Measurements from ENCODE around the gene DHX36. TPM values are rescaled to one million over a fixed set of nuclear protein-coding genes. Genes with fewer than 3 reads are reported as not detected.
A peak's percentile ranks its signal among the peaks of the same experiment; 100 is the strongest.

DHX36 gene
- 94.0 to 112 TPM (median 110 TPM) in 3 replicates for total RNA-seq

DNA sequence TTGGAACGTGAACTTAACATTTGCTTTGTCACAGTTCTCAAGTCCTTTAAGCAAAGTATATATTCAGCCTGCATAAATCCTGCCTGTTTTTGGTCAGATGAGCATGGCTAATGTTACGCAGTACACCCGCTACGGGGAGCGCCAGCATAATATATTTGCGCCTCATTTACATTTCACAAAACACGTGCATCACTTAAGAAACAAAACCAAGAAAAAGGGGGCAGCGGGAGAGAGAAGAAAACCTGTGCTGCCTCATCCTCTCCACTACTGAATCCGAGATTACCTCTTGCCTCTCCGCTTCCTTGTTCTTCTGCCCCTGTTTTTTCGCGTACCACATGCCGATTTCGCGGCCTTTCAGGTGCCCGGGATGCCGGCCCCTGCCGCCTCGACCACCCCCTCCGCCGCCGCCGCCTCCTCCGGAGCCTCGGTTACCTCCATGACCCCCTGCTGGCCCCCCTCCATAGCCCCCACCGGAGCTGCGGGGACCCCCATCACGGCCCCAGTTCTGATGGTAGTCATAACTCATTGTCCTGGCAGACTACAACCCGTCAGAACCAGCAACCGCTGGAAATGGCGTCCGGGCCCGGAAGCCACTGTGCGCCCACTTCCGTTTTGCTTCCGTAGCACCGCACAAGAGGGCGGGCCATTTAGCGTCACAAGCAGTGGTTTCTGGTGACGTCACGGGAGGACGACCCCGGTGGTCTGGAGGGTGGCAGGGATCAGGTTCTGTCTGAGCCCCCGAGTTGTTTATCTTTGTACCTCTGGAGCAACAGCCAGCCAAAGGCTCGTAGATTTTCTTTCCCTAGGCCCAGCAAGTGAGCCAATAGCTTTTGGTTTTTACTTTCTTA, at the start of gene DHX36:
Gene DHX36 (minus strand): TSS at position 597 of the 848 bp plus-strand sequence. CDS start 71 bp downstream, at position 526.
- Mint-ChIP-seq H3K9me3 (no peaks in the 10 kb centered on the region), H3K27ac (peak within 1 kb of the TSS; percentile 98), H3K4me3 (peak within 1 kb of the TSS; percentile 90), H3K27me3 (ENCODE audit: low read depth) (no peaks in the 10 kb centered on the region), H3K4me1 (peaks cover 17% of the 10 kb centered on the region), H3K36me3 (peaks cover 5% of the 10 kb centered on the region)
- no peak for TF ChIP-seq CTCF (IDR thresholded peaks at IDR 0.05; ENCODE audit: unreplicated experiment)
- DNase-seq (ENCODE audit: low spot score in 2 of 2, unreplicated experiment in 2 of 2): peak; percentile 80 to 84

- Mint-ChIP-seq H3K4me1 (peaks cover 12% of the 10 kb centered on the region), H3K27me3 (ENCODE audit: low read depth) (no peaks in the 10 kb centered on the region), H3K36me3 (peaks cover 2% of the 10 kb centered on the region), H3K4me3 (no peak overlapping the region), H3K9me3 (peaks cover 33% of the 10 kb centered on the region), H3K27ac (peak overlapping the region; percentile 54)
- no peak for TF ChIP-seq CTCF (IDR thresholded peaks at IDR 0.05; ENCODE audit: unreplicated experiment)
- DNase-seq (ENCODE audit: low spot score in 2 of 2, unreplicated experiment in 2 of 2): no peak
Observed at GRCh38 chr3:154367221-154367620, 42.9 kb upstream of the DHX36 start.

DNA sequence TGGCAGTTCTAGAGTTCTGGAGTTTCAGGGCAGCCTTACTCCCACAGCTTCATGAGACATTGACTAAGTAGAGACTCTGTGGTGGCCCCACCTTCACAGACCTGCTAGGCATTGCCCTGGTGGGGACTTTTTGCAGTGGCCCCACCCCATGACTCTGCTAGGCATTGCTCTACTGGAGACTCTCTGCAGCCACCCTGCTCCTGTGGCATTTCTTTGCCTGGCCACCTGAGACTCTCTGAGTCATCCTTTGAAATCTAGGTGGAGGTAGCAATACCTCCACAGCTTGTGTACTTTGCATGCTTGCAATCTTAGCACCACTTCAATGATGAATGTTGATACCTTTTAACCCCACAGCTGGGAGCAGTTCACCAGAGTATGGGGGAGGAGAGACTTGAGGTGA, 40.6 kb upstream of the DHX36 start:
- DNase-seq (ENCODE audit: low spot score in 2 of 2, unreplicated experiment in 2 of 2): no peak
- H3K4me1 Mint-ChIP-seq: peaks cover 12% of the 10 kb centered on the region
- H3K27ac Mint-ChIP-seq: no peak overlapping the region
- peaks cover 2% of the 10 kb centered on the region for H3K36me3 Mint-ChIP-seq
- peaks cover 33% of the 10 kb centered on the region for H3K9me3 Mint-ChIP-seq
- H3K27me3 Mint-ChIP-seq (ENCODE audit: low read depth): no peaks in the 10 kb centered on the region
- no peak overlapping the region for H3K4me3 Mint-ChIP-seq
- TF ChIP-seq CTCF (IDR thresholded peaks at IDR 0.05; ENCODE audit: unreplicated experiment): no peak

GRCh38 chr3:154361099-154361498, 36.8 kb upstream of the DHX36 start:
- Mint-ChIP-seq H3K4me3 (no peak overlapping the region), H3K9me3 (peaks cover 30% of the 10 kb centered on the region), H3K27me3 (ENCODE audit: low read depth) (no peaks in the 10 kb centered on the region), H3K27ac (no peak overlapping the region), H3K4me1 (no peaks in the 10 kb centered on the region), H3K36me3 (peaks cover 2% of the 10 kb centered on the region)
- no peak for DNase-seq (ENCODE audit: low spot score in 2 of 2, unreplicated experiment in 2 of 2)
- TF ChIP-seq CTCF (IDR thresholded peaks at IDR 0.05; ENCODE audit: unreplicated experiment): no peak

DNA sequence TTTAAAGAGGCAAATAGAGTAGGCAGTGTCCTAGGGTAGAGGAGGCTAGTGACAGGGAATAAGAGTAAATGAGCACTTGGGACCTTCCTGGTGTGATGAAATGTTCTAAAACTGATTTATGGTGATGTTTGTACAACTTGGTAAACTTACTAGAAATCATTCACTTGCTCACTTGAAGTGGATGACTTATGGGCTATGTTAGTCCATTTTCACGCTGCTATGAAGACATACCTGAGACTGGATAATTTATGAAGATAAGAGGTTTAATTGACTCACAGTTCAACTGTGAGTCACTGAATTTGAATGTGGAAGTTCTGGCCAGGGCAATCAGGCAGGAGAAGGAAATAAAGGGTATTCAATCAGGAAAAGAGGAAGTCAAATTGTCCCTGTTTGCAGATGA, 31.7 kb upstream of the DHX36 start:
- Mint-ChIP-seq H3K4me3 (no peak overlapping the region), H3K4me1 (no peaks in the 10 kb centered on the region), H3K27me3 (ENCODE audit: low read depth) (no peaks in the 10 kb centered on the region), H3K9me3 (peaks cover 6% of the 10 kb centered on the region), H3K27ac (no peak overlapping the region), H3K36me3 (no peaks in the 10 kb centered on the region)
- no peak for DNase-seq (ENCODE audit: low spot score in 2 of 2, unreplicated experiment in 2 of 2)
- no peak for TF ChIP-seq CTCF (IDR thresholded peaks at IDR 0.05; ENCODE audit: unreplicated experiment)

Data from mesothelial cell of epicardium (in vitro differentiated cells).